ENCODE results near the gene TMEM239. TPM values are rescaled to one million over a fixed set of nuclear protein-coding genes. Genes with fewer than 3 reads are reported as not detected.

TMEM239 gene
- not detected for total RNA-seq

DNA sequence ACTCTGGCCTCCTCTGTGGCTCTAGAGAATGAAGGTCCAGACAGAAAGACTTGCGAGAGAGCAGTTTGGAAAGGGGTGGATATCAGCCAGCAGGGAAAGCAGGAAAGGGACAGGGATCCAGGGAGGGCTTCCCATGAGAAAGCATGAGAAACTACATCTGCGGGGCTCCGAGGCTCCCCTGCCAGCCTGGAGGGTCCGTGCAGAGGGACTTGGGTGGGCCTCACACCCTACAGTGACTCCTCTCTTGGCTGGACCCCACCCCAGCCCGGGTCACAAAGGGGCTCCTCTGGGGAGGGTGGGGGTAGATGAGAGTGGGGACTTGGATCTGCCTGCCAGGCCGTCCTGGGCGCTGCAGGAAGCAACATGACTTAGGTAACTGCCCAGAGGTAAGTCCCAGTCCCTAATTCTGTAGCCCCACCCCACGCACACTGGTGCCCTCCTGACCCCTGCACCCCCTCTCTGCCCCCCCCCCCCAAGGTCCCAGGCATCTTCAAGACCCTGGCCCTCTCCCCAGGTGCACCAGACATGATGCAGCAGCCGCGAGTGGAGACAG, at the start of gene TMEM239:
Gene TMEM239 (plus strand): TSS at position 335 of the 553 bp plus-strand sequence. CDS start 191 bp downstream, at position 526.

DNA sequence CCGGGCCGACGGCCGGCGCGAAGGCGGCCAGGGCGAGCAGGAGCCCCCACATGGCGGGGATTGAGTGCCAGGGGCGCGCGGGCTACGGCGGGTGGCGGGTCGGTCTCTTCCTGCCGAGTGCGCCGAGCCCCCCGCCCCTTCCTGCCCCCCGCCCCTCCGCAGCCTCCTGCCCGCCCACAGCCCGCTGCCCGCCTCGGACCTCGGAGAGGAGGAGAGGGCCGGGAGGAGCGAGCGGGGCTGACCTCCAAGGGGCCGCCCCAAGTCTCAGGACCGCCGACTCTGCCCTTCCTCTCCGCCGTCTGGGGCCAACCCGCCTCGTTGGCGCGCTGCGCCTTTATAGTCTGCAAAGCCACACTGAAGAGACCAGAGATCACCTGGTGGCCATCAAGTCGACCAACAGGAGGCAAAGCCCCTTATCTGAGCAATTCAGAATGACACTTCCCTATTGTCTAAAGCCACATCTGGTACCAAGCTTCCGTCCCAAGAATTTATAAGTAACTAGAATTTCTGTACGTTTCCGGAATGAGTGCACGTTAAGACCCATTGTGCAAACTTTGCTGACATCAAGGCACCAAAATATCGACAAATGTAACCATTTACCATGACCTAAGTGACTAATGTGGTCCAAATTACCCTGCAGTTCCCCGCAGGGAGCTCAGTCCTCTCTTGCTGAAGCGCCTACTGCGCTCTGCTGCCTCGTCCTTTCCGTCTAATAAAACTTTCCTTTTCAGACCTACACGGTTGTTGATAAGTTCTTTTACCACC, 15.5 kb upstream of the TMEM239 start, which contains the start of gene CPXM1:
Gene CPXM1 (minus strand): TSS at position 107 of the 765 bp plus-strand sequence. CDS start 55 bp downstream, at position 52.

DNA sequence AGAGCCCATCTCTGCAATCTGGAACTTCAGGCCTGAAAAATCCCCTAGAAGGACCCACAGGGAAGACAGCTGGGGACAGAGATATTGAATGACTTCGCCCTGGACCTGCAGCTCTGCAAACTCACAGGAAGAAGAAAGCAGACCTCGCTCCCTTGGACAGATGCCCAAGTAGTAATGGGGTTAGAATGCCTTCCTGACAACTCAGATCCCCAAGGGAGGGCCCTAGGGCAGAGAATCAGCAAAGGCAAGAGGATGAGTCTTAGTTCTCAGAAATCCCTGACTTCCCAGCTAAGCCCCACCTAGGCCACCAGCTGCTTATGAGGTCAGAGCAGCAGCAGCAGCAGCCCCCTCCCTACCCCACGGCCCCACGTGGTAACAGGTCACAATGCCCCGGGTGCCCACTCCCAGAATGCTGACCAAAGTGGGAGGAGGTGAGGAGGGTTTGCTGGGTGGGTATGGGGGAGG, 1.5 kb upstream of the TMEM239 start, which contains the start of gene C20orf141:
Gene C20orf141 (plus strand): TSS at position 401 of the 465 bp plus-strand sequence. CDS start 198 bp downstream, outside the sequence.

DNA sequence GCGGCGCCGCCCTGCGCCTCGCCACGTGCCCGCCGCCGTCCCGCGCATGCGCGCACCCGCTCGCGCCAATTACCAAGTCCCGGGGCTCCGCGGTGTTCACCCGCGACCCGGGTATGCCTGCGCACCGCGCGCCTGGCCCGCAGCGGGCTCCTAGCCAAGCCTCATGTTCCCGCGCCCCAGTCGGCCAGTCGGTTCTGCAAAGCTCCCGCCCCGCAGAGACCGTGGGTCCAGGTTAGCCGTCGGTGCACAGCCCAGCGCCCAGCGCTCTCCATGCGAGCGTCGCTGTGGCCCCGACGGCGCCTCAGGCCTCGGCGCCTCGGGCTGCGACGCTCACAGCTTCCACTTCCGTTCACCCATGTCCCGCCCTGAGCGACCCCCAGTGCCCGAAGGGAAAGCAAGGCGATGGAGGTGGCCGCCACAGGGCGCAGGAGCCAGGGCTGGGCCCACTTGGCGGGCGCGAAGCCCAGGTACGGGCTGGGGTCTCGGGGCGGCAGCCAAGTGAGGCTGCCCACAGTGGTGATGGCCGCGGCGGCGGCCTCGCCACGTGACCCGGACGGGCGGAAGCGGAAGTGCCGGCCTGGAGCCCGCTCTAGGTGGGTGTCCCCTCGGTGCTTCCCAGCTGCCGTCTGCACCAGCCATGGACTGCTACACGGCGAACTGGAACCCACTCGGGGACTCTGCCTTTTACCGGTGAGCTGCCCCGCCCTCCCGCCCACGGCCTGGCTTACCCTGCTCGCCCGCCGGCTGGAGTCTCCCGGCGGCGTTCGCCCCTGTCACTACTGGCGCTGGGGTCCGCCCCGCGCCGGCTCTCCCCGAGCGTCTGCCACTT, 24.2 kb downstream of the TMEM239 start, which contains the start of the genes PCED1A and VPS16:
Gene PCED1A (minus strand): TSS at position 518 of the 829 bp plus-strand sequence. CDS start 743 bp downstream, outside the sequence.
Gene VPS16 (plus strand): TSS at position 608 of the 829 bp plus-strand sequence. CDS start 30 bp downstream, at position 638.

Other genes with a start within 250 kb of the TMEM239 start
- 104 TPM for gene NOP56, start 163.7 kb upstream of the TMEM239 start, total RNA-seq
- 103 TPM for gene IDH3B, start 152.1 kb upstream of the TMEM239 start, total RNA-seq
- gene EBF4, start 123.6 kb upstream of the TMEM239 start, total RNA-seq, result 18.3 TPM
- 146 TPM for gene CPXM1, start 15.7 kb upstream of the TMEM239 start, total RNA-seq
- gene C20orf141, start 1.4 kb upstream of the TMEM239 start, total RNA-seq, result not detected
- gene PCED1A, start 24.3 kb downstream of the TMEM239 start, total RNA-seq, result 62.2 TPM
- 38.4 TPM for gene VPS16, start 24.4 kb downstream of the TMEM239 start, total RNA-seq
- 71.7 TPM for gene PTPRA, start 57.1 kb downstream of the TMEM239 start, total RNA-seq
- not detected for gene GNRH2, start 227.3 kb downstream of the TMEM239 start, total RNA-seq
- 50.9 TPM for gene MRPS26, start 229.7 kb downstream of the TMEM239 start, total RNA-seq

Measured in metanephros (tissue), 1 donor.